Measurements from ENCODE around the gene PNP. TPM values are rescaled to one million over a fixed set of nuclear protein-coding genes. Genes with fewer than 3 reads are reported as not detected.

The PNP gene
- total RNA-seq, 1 experiment from 2014 or later = 87.5 TPM

- Histone ChIP-seq H2BK15ac (ENCODE audit: low read depth, low read length) (no peak overlapping the region), H3K56ac (ENCODE audit: insufficient read length, low read depth, low read length) (no peak overlapping the region), H3K79me1 (ENCODE audit: insufficient read depth, low read depth, low read length, poor library complexity, severe bottlenecking) (no peaks in the 10 kb centered on the region), H2AK5ac (ENCODE audit: insufficient read length, low read length) (no peak overlapping the region), H3K14ac (ENCODE audit: insufficient read depth, low read length) (no peak overlapping the region), H3K9me3 (ENCODE audit: control insufficient read depth, low read depth, low read length) (no peaks in the 10 kb centered on the region), H3K23ac (ENCODE audit: insufficient read length, low read depth, low read length) (no peak overlapping the region), H3K23me2 (ENCODE audit: insufficient read length, low read depth, low read length, poor library complexity, severe bottlenecking) (no peaks in the 10 kb centered on the region), H3K4me1 (ENCODE audit: insufficient read depth, low read length) (peaks cover 4% of the 10 kb centered on the region; the same call in 1 of the 2 replicates), H2AFZ (ENCODE audit: low read length) (no peak overlapping the region), H3K18ac (ENCODE audit: insufficient read length, low read depth, low read length) (no peak overlapping the region), H4K5ac (ENCODE audit: insufficient read length, low read depth, low read length) (no peak overlapping the region), H4K91ac (ENCODE audit: insufficient read length, low read depth, low read length) (no peak overlapping the region), H3K9ac (ENCODE audit: extremely low read depth, insufficient read length, low read length) (no peak overlapping the region), H4K20me1 (ENCODE audit: control insufficient read depth, insufficient read depth, insufficient read length) (no peaks in the 10 kb centered on the region), H4K8ac (replicated peaks; ENCODE audit: insufficient read length, low read depth, low read length) (no peak overlapping the region), H3K4me2 (ENCODE audit: insufficient read depth, insufficient read length, low read length) (no peak overlapping the region), H2BK12ac (ENCODE audit: insufficient read length, low read depth, low read length) (no peak overlapping the region), H2BK120ac (ENCODE audit: low read depth, low read length, poor library complexity, severe bottlenecking) (no peak overlapping the region), H3K79me2 (ENCODE audit: insufficient read depth, low read length) (no peaks in the 10 kb centered on the region), H2BK20ac (ENCODE audit: low read depth, low read length, poor library complexity, severe bottlenecking) (no peak overlapping the region), H3T11ph (ENCODE audit: low read length) (no peak overlapping the region), H3K27me3 (ENCODE audit: insufficient read depth, low read length) (no peaks in the 10 kb centered on the region), H2BK5ac (ENCODE audit: insufficient read length, low read length) (no peak overlapping the region), H3K27ac (ENCODE audit: insufficient read length, low read depth, low read length) (no peak overlapping the region), H3K4ac (ENCODE audit: low read depth, low read length) (no peak overlapping the region)
- no peak for DNase-seq
- H3K9me3 Mint-ChIP-seq = no peaks in the 10 kb centered on the region
- no peaks in the 10 kb centered on the region; a peak in 1 of 7 replicates for H3K36me3 Mint-ChIP-seq (ENCODE audit: insufficient read depth in 1 of 3, low read depth in 3 of 3)
- peaks cover 38 to 41% of the 10 kb centered on the region in 2 experiments for H3K4me1 Mint-ChIP-seq
- H3K27me3 Mint-ChIP-seq (ENCODE audit: low read depth) = no peaks in the 10 kb centered on the region
- TF ChIP-seq CTCF (conservative IDR thresholded peaks at IDR 0.05) = peak; percentile 49
- H3K27ac Mint-ChIP-seq = no peak overlapping the region
- no peak overlapping the region for H3K4me3 Mint-ChIP-seq
Measured at GRCh38 chr14:20487396-20487725, 18.2 kb downstream of the PNP start.

All from H9 (cell line).